Measurements from ENCODE around the gene MYL6. TPM values are rescaled to one million over a fixed set of nuclear protein-coding genes. Genes with fewer than 3 reads are reported as not detected.

MYL6 gene
- total RNA-seq, 4 donors from 2014 or later = 1,233 to 3,440 (median 2,458) TPM

- Histone ChIP-seq H3K4me3 (no peak overlapping the region), H3K9me3 (no peaks in the 10 kb centered on the region), H3K27ac (no peak overlapping the region), H3K36me3 (no peaks in the 10 kb centered on the region), H3K27me3 (no peaks in the 10 kb centered on the region), H3K4me1 (peaks cover 0 to 11% (median 4%) of the 10 kb centered on the region in 4 donors)
- WGBS, 2 donors (ENCODE audit: low coverage in 1 of 2) = 71 to 74% methylated on average over 1 of the region's 1 CpG
- intact Hi-C loops (cut with DNase I; ENCODE audit: low total_unique reads) (no loop called here), in situ Hi-C loops (cut with MboI; ENCODE audit: low pct_ligation_motif_present in 1 of 4, low pct_unique_long_range_greater_than_20kb in 1 of 4, low sequenced_read_pairs in 3 of 4) (loop anchor here in 1 of 4 donors (10.0 kb wide), 1 partner anchor 266 kb away; the partner anchor contains the start of gene SPRYD4)
- no peak for TF ChIP-seq EP300 (IDR thresholded peaks at IDR 0.05; ENCODE audit: low read depth)
- no peak for TF ChIP-seq CTCF (IDR thresholded peaks at IDR 0.05)
- TF ChIP-seq POLR2AphosphoS5 (IDR thresholded peaks at IDR 0.05) = no peak
- DNase-seq = no peak
Measured at GRCh38 chr12:56198836-56199235, 40.7 kb downstream of the MYL6 start.

- intact Hi-C loops (cut with DNase I; ENCODE audit: low total_unique reads) = no loop called here
- no peak for DNase-seq
Measured at GRCh38 chr12:56202366-56202765, 44.2 kb downstream of the MYL6 start.

GRCh38 chr12:56202838-56203237 lies 44.7 kb downstream of the MYL6 start:
- no peak for TF ChIP-seq CTCF (IDR thresholded peaks at IDR 0.05)
- no peak for TF ChIP-seq EP300 (IDR thresholded peaks at IDR 0.05; ENCODE audit: low read depth)
- TF ChIP-seq POLR2A (IDR thresholded peaks at IDR 0.05) = no peak
- TF ChIP-seq POLR2AphosphoS5 (IDR thresholded peaks at IDR 0.05) = no peak
- Histone ChIP-seq H3K27ac (peak overlapping the region in 1 of 4 donors; percentile 21), H3K27me3 (no peaks in the 10 kb centered on the region), H3K9me3 (no peaks in the 10 kb centered on the region), H3K4me1 (peaks cover 0 to 11% (median 4%) of the 10 kb centered on the region in 4 donors), H3K4me3 (no peak overlapping the region), H3K36me3 (peaks cover 0 to 21% (median 5%) of the 10 kb centered on the region in 4 donors)
- in situ Hi-C loops (cut with MboI; ENCODE audit: low pct_ligation_motif_present in 1 of 4, low pct_unique_long_range_greater_than_20kb in 1 of 4, low sequenced_read_pairs in 3 of 4) = no loop called here
- no peak for DNase-seq
- 45 to 73% methylated on average over 2 of the region's 2 CpGs for WGBS, 2 donors (ENCODE audit: low coverage in 1 of 2)
- intact Hi-C loops (cut with DNase I; ENCODE audit: low total_unique reads) = no loop called here

More at GRCh38 chr12:56202366-56202765, 44.2 kb downstream of the MYL6 start:
- Histone ChIP-seq H3K4me3 (no peak overlapping the region), H3K27me3 (no peaks in the 10 kb centered on the region), H3K9me3 (no peaks in the 10 kb centered on the region), H3K36me3 (peaks cover 0 to 16% (median 2%) of the 10 kb centered on the region in 4 donors), H3K4me1 (peaks cover 0 to 11% (median 4%) of the 10 kb centered on the region in 4 donors), H3K27ac (peak overlapping the region in 2 of 4 donors; percentile 21 to 24)
- in situ Hi-C loops (cut with MboI; ENCODE audit: low pct_ligation_motif_present in 1 of 4, low pct_unique_long_range_greater_than_20kb in 1 of 4, low sequenced_read_pairs in 3 of 4) = no loop called here
- no peak for TF ChIP-seq CTCF (IDR thresholded peaks at IDR 0.05)
- no peak for TF ChIP-seq POLR2AphosphoS5 (IDR thresholded peaks at IDR 0.05)
- no peak for TF ChIP-seq POLR2A (IDR thresholded peaks at IDR 0.05)
- TF ChIP-seq EP300 (IDR thresholded peaks at IDR 0.05; ENCODE audit: low read depth) = no peak
- 17 to 34% methylated on average over 1 of the region's 1 CpG for WGBS, 2 donors (ENCODE audit: low coverage in 1 of 2)

GRCh38 chr12:56204275-56204674 lies 46.1 kb downstream of the MYL6 start:
- intact Hi-C loops (cut with DNase I; ENCODE audit: low total_unique reads) = no loop called here
- Histone ChIP-seq H3K27me3 (no peaks in the 10 kb centered on the region), H3K4me1 (peaks cover 0 to 11% (median 4%) of the 10 kb centered on the region in 4 donors), H3K27ac (no peak overlapping the region), H3K4me3 (no peak overlapping the region), H3K9me3 (no peaks in the 10 kb centered on the region), H3K36me3 (peaks cover 0 to 35% (median 7%) of the 10 kb centered on the region in 4 donors)
- DNase-seq = no peak
- in situ Hi-C loops (cut with MboI; ENCODE audit: low pct_ligation_motif_present in 1 of 4, low pct_unique_long_range_greater_than_20kb in 1 of 4, low sequenced_read_pairs in 3 of 4) = no loop called here
- TF ChIP-seq CTCF (IDR thresholded peaks at IDR 0.05) (no peak), POLR2AphosphoS5 (IDR thresholded peaks at IDR 0.05) (no peak), EP300 (IDR thresholded peaks at IDR 0.05; ENCODE audit: low read depth) (no peak), POLR2A (IDR thresholded peaks at IDR 0.05) (no peak)
